ENCODE data around the gene MEIS1. TPM values are rescaled to one million over a fixed set of nuclear protein-coding genes. Genes with fewer than 3 reads are reported as not detected.

MEIS1 gene
- total and polyA plus RNA-seq, 2 donors (not counting 1 experiment from before 2014, with no cell fraction given), result 48.3 to 139 TPM

GRCh38 chr2:66582104-66582986 is 147.4 kb downstream of the MEIS1 start:
- peak overlapping the region; percentile 99 for H3K4me2 ChIP-seq (ENCODE audit: extremely low read depth, insufficient read depth, low read length)
- peak in 1 of 2 donors; percentile 62 for DNase-seq (ENCODE audit: low read depth in 2 of 2)
- H4K20me1 ChIP-seq (ENCODE audit: control insufficient read depth, extremely low read depth, insufficient read depth, low read length), result no peaks in the 10 kb centered on the region
- H3K4me3 ChIP-seq (replicated peaks in 1 of 4; ENCODE audit: control extremely low read depth in 1 of 4, insufficient read depth in 1 of 4, low read depth in 3 of 4, low read length in 4 of 4), result peak overlapping the region; percentile 43 to 65 (median 62)
- no peaks in the 10 kb centered on the region for H3K27me3 ChIP-seq (ENCODE audit: control insufficient read depth, insufficient read depth, low read length)
- H3K27ac ChIP-seq (ENCODE audit: insufficient read depth, low read length), result peak overlapping the region; percentile 82
- H3K9me3 ChIP-seq (ENCODE audit: control insufficient read depth, insufficient read depth, low read depth, low read length), result no peaks in the 10 kb centered on the region
- H3K9ac ChIP-seq (ENCODE audit: insufficient read depth, low read length), result peak overlapping the region; percentile 73
- peak overlapping the region; percentile 45 for H2AFZ ChIP-seq (ENCODE audit: low read length)
- TF ChIP-seq EZH2 (IDR thresholded peaks at IDR 0.05; ENCODE audit: low read length, missing control alignments) (no peak), CTCF (conservative IDR thresholded peaks at IDR 0.05 in 1 of 2, IDR thresholded peaks at IDR 0.05 in 1 of 2; ENCODE audit: low read depth in 1 of 2, low read length in 2 of 2) (no peak)
- peaks cover 10% of the 10 kb centered on the region for H3K4me1 ChIP-seq (ENCODE audit: control insufficient read depth, extremely low read depth, insufficient read depth, low read length)
- peaks cover 18% of the 10 kb centered on the region for H3K79me2 ChIP-seq (ENCODE audit: control insufficient read depth, insufficient read depth, low read length)
- no peaks in the 10 kb centered on the region for H3K36me3 ChIP-seq (ENCODE audit: control insufficient read depth, insufficient read depth, low read length)

GRCh38 chr2:66582987-66583880 is 148.3 kb downstream of the MEIS1 start:
- peaks cover 11% of the 10 kb centered on the region for H3K79me2 ChIP-seq (ENCODE audit: control insufficient read depth, insufficient read depth, low read length)
- TF ChIP-seq EZH2 (IDR thresholded peaks at IDR 0.05; ENCODE audit: low read length, missing control alignments), result no peak
- TF ChIP-seq CTCF (conservative IDR thresholded peaks at IDR 0.05 in 1 of 2, IDR thresholded peaks at IDR 0.05 in 1 of 2; ENCODE audit: low read depth in 1 of 2, low read length in 2 of 2), result peak in 1 of 2 donors; percentile 32
- no peaks in the 10 kb centered on the region for H4K20me1 ChIP-seq (ENCODE audit: control insufficient read depth, extremely low read depth, insufficient read depth, low read length)
- peak overlapping the region; percentile 45 for H2AFZ ChIP-seq (ENCODE audit: low read length)
- H3K27me3 ChIP-seq (ENCODE audit: control insufficient read depth, insufficient read depth, low read length), result no peaks in the 10 kb centered on the region
- no peak overlapping the region for H3K9ac ChIP-seq (ENCODE audit: insufficient read depth, low read length)
- H3K4me1 ChIP-seq (ENCODE audit: control insufficient read depth, extremely low read depth, insufficient read depth, low read length), result peaks cover 8% of the 10 kb centered on the region
- H3K4me2 ChIP-seq (ENCODE audit: extremely low read depth, insufficient read depth, low read length), result peak overlapping the region; percentile 99
- H3K36me3 ChIP-seq (ENCODE audit: control insufficient read depth, insufficient read depth, low read length), result no peaks in the 10 kb centered on the region
- peak in 1 of 2 donors; percentile 71 for DNase-seq (ENCODE audit: low read depth in 2 of 2)
- no peaks in the 10 kb centered on the region for H3K9me3 ChIP-seq (ENCODE audit: control insufficient read depth, insufficient read depth, low read depth, low read length)
- peak overlapping the region; percentile 82 for H3K27ac ChIP-seq (ENCODE audit: insufficient read depth, low read length)
- peak overlapping the region; percentile 37 to 65 (median 62) for H3K4me3 ChIP-seq (replicated peaks in 1 of 4; ENCODE audit: control extremely low read depth in 1 of 4, insufficient read depth in 1 of 4, low read depth in 3 of 4, low read length in 4 of 4)

GRCh38 chr2:66583881-66584280 is 149.0 kb downstream of the MEIS1 start:
- Histone ChIP-seq H4K20me1 (ENCODE audit: control insufficient read depth, extremely low read depth, insufficient read depth, low read length) (no peaks in the 10 kb centered on the region), H3K79me2 (ENCODE audit: control insufficient read depth, insufficient read depth, low read length) (peaks cover 7% of the 10 kb centered on the region), H3K36me3 (ENCODE audit: control insufficient read depth, insufficient read depth, low read length) (no peaks in the 10 kb centered on the region), H3K4me1 (ENCODE audit: control insufficient read depth, extremely low read depth, insufficient read depth, low read length) (peaks cover 8% of the 10 kb centered on the region), H3K9me3 (ENCODE audit: control insufficient read depth, insufficient read depth, low read depth, low read length) (no peaks in the 10 kb centered on the region), H3K4me2 (ENCODE audit: extremely low read depth, insufficient read depth, low read length) (peak overlapping the region; percentile 99), H3K4me3 (replicated peaks in 1 of 4; ENCODE audit: control extremely low read depth in 1 of 4, insufficient read depth in 1 of 4, low read depth in 3 of 4, low read length in 4 of 4) (peak overlapping the region; percentile 5 to 65 (median 36)), H3K27ac (ENCODE audit: insufficient read depth, low read length) (peak overlapping the region; percentile 38), H3K27me3 (ENCODE audit: control insufficient read depth, insufficient read depth, low read length) (no peaks in the 10 kb centered on the region), H2AFZ (ENCODE audit: low read length) (peak overlapping the region; percentile 20), H3K9ac (ENCODE audit: insufficient read depth, low read length) (peak overlapping the region; percentile 8)
- TF ChIP-seq CTCF (conservative IDR thresholded peaks at IDR 0.05 in 1 of 2, IDR thresholded peaks at IDR 0.05 in 1 of 2; ENCODE audit: low read depth in 1 of 2, low read length in 2 of 2) (no peak), EZH2 (IDR thresholded peaks at IDR 0.05; ENCODE audit: low read length, missing control alignments) (no peak)
- peak in 1 of 2 donors; percentile 47 for DNase-seq (ENCODE audit: low read depth in 2 of 2)
